Stimulated activated CD4-positive, alpha-beta T cell treated with anti-CD3 and anti-CD28 coated beads, Interleukin-15, amount 100 ng/mL, for 48 hours (primary cell): ENCODE data around the gene AP1M2.
"Not testable (repeated sequence)": the region's sequence is repeated elsewhere in the genome, so short reads cannot be mapped to it uniquely, and the experiment has no call there.

Source experiments
- DNase-seq, 2 donors: peaks; one replicate each; pipeline ENCODE4 v3.0.0-alpha.2; 2020; ENCODE audit warnings: low read depth in 2 of 2

AP1M2 gene

DNA sequence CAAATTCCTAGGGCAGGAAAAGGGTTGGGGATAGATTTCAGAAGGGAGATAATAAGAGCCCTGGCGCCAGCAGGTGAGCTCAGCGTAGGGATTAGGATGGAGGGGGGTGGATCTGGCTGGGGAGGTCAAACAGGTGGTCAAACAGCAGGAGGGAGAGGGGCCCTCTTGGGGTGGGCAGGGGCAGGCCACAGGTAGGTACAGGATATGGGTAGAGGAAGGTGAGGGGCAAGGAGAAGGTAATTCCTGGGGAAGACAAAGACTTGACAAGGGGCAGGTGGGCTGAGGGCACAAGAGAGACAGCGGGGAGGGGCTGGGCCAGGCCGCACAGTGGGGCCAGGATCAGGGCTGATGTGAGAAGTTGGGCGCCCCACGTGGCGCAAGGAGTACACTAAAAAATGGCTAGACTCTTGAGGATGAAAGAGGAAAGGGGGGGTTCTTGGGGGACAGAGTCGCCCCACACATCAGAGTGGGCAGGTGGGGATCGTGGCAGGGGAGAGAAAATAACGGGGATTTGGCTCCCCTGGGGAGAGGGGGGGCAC, 22.0 kb downstream of the AP1M2 start:
- DNase-seq = peak; percentile 37 to 45

DNA sequence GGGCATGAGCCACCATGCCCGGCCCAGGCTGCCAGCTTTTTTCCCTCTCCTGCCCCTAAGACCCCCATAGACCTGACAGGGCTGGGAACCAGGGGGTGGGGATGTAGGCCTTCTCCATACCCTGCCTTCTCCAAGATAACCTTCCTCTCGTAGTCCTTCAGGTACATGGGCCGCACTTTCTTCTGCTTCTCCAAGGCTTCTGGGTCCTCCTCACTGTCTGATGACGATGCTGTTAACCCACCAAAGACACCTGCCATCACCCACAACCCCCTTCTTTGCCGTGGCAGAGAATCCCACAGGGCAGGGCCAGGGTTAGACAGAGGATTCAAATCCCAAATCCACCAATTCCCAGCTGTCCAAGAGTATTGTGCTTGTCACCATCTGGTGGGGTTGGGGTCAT, 24.5 kb downstream of the AP1M2 start:
- no peak for DNase-seq

DNA sequence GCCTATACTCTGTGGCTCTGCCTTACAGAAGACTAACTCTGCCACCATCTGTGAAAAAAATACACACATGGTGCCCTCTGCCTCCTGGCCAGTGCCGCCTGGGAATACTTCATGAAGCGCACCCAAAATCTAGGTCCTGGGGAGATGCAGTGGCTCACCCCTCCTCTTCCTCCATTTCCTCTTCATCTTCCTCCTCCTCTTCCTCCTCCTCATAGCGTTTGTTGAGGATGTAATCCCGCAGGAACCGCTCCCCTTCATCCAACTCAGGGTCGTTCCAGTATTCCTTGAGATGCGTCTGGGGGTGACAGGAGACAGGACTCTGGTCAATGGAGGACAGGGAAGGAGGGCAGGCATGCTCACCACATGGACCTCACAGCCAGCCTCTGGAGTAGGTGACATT, 27.0 kb downstream of the AP1M2 start:
- no peak for DNase-seq

DNA sequence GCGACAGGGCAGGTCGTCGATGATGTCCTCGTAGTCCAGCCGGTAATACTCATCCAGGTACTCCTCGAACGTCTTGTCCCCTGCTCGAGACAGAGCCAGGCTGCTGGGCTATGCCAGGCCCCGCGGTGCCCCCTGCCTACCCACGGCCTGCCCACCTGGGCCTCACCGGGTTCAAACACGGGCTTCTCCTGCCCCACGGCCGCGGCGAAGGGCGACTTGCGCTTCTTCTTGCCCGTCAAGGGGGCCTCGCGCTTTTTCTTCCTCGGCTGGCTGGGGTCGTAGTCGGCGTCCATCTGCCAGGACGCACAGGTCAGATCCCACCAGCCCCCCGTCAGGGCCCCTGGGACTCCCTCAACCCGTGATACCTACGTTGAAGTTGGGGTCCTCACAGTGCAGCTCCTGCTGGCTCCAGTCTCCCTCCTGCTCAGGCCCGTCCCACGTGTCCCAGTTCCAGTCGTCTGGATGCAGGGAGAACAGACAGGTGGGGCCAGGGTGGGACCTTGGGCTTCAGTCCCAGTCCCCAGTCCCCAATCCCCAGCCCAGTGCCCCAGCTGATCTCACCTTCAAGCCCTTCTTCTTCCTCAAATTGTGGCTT, 29.4 kb downstream of the AP1M2 start:
- no peak for DNase-seq

DNA sequence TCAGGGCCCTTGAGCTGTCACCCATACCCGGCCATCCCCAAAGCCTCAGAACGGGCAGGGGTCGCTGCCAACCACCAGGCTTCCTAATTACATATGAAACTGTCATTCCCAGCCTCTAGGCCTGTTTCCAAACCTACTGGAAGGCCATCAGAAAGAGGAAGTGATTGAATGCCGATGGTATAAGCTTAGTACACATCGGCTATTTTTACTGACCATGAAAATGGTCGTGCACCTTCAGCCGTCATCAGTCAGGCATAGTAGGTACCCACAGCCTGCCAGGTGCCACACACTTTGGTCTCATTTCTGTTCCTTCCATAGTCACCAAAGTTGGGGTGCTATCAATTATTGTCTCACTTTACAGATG, 31.5 kb downstream of the AP1M2 start:
- no peak for DNase-seq

DNA sequence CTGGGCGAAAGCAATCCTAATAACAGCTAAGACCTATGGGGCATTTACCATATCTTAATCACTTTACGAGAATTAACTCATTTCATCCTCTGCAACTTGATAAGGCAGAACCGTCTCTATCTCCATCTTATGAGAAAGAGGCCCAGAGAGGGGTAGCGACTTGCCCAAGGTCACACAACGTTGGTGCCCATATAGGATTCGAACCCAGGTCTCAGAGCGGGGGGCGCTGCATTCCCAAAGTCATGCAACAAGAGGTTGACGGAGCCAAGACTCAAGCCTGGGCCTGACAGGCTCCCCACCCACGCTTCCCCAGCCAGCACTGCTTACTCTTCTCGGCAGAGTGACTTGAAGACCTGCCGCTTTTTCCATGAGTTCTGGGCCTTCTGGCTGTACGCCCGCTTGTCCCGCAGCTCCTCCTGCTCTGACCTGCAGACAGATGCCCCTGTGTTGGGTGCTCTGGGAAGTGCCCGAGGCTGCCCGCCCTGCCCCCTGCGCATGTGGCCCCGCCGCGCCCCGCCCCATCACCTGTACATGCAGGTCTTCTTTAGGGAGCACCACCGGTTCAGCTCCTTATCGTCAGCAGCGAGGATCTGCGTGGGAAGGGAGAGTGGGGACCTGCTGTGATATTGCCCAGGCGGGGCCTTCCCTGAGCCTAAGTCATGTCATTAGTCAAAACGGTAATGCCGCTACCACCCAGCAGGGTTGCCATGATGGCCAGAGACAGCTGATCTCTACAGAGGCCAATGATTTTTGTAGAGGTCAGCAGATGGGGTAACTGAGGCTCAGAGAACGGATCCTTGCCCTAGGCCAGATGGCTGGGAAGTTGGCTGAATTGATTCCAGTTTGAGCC, 32.1 kb downstream of the AP1M2 start:
- no peak for DNase-seq

DNA sequence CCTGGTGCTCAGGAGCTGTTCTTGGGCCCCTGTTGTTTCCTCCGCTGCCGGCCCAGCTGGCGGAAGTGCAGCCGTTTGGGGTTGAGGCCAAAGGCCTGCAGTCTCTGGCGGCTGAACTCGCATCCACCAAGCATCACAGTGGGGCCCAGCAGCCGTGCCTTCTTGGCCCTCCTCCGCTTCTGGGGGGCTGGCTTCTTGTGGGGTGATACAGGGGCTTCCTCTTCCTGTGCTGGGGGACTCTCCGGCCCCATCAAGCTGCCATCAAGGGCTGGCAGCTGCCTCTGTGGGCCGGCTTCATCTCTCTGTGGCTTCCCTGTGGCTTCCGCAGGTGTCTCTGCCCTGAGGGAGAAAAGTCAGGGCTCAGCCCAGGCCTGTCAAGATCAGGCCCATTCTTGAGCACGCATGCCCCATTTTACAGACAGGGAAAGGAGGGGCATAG, 33.1 kb downstream of the AP1M2 start:
- no peak for DNase-seq

DNA sequence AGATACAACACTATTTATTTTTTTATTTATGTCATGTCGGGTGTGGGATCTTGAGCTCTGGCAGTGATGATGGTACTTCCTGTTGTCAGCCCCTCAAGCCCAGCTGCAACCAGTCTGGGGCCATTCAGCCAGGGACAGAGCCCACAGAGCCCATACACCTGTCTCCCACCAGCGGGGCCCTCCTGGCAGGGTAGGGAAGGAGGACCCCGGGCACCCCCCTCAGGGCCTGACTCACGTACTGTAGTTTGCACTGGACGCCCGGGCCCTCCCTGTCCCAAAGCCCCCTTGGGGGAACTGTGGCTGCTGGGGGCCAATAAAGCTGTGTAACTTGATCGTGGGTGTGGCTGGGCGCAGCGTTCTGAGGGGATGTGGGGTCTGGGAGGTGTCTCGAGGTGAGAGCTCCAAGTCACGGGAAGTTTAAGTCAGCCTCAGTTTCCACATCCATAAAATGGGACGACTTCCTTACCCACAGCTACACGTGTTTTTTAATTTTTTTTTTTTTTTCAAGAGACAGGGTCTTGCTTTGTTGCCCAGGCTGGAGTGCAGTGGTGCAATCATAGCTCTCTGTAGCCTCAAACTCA, 33.9 kb downstream of the AP1M2 start:
- no peak for DNase-seq

DNA sequence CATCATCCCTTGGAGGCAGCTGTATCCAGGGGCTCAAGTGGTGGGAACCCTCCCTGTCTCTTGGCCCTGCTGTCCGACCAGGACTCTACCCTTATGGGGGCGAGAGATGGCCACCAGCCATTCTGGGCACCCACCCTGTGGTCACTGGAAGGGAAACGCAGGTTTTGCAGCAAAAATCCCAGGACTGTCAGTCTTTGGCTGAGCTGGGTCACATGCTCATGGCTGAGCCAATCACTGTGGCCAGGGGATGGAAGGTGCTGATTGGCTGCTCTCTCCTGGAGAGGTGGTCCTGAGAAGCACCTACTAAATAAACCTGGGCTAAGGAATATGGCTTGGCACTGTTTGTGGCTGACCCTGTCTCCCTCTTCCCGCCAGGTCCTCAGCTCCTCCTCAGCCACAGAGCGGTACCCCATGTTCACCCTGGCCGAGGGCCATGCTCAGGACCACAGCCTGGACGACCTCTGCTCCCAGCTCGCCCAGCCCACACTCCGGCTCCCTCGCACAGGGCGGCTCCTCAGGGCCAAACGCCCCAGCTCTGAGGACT, 34.5 kb downstream of the AP1M2 start:
- DNase-seq = no peak

DNA sequence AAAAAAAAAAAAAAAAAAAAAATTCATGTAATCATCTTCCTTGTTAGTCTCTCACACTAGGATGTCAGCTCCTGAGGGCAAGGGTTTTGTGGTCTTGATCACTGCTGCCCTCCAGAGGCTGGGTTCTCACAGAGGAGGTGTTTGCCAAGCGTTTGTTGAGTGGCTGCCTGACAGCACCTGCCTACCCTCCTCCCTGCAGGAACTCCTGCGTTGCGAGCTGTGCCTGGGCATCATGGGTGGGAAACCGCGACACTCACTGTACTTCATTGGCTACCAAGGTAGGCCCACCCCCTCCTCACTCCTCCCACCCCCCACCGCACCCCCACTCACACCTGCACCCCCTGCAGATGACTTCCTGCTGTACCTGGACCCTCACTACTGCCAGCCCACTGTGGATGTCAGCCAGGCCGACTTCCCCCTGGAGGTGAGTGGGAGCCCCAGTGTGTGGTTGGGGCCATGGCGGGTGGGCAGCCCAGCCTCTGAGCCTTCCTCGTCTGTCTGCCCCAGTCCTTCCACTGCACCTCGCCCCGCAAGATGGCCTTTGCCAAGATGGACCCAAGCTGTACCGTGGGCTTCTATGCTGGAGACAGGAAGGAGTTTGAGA, 35.3 kb downstream of the AP1M2 start:
- peak in 1 of 2 donors; percentile 46 for DNase-seq

DNA sequence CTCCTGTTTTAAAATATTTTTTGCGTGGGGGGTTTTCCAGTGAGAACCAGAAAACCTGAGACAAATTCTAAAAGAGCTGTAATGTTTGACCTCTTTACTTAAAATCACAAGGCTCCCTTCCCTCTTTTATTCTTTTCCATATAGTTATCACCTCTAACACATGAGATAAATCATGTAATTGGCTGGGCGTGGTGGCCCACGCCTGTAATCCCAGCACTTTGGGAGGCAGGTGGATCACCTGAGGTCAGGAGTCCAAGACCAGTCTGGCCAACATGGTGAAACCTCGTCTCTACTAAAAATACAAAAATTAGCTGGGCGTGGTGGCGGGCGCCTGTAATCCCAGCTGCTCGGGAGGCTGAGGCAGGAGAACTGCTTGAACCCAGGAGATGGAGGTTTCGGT, 36.1 kb downstream of the AP1M2 start:
- not testable (repeated sequence) for DNase-seq

DNA sequence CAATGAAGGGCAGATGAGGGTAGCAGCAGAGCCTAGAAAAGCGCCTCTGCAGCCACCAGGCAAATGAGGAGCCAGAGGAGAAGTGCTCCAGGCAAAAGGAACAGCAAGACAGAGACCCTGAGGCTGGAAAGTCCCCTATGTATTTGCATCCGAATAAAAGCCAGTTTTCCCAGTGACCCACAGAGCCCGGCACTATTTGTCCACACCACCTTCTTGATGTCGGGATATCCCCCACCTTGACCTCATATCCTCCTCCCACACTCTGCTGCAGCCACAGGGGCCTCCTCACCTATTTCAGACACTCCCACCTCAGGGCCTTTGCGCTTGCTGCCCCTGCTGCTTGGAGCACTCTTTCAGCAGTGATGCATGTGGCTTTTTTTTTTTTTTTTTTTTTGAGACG, 36.8 kb downstream of the AP1M2 start:
- no peak for DNase-seq

DNA sequence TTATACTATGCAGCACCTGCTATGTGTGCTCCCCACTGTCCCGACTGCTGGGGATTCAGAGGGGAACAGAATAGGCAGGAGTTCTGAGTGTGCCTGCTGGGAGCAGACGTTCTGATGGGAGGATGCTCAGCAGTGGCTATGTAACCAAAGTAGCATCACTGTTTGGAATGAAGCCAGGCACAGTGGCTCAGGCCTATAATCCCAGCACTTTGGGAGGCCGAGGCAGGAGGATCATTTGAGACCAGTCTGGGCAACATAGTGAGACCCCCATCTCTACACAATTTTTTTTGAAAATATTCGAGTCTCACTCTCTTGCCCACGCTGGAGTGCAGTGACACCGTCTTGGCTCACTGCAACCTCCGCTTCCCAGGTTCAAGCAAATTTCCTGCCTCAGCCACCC, 37.4 kb downstream of the AP1M2 start:
- DNase-seq = no peak

DNA sequence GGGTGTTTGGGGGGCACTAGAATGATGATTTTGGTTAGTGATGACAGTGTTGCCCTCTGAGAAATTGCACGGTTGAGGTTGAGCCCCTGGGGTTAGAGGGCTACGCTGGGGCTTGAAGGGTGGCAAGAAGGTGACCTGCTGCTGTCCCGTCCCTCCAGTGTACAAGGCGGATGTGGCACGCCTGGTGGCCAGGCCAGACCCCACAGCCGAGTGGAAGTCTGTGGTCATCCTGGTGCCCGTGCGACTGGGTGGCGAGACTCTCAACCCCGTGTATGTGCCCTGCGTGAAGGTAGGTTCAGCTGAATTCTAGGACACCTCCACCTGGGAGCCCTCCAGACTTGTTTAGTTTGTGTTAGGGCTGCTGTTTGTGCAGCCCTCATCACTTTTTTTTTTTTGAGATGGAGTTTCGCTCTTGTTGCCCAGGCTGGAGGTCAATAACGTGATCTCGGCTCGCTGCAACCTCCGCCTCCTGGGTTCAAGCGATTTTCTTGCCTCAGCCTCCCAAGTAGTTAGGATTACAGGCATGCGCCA, 38.3 kb downstream of the AP1M2 start:
- no peak for DNase-seq

DNA sequence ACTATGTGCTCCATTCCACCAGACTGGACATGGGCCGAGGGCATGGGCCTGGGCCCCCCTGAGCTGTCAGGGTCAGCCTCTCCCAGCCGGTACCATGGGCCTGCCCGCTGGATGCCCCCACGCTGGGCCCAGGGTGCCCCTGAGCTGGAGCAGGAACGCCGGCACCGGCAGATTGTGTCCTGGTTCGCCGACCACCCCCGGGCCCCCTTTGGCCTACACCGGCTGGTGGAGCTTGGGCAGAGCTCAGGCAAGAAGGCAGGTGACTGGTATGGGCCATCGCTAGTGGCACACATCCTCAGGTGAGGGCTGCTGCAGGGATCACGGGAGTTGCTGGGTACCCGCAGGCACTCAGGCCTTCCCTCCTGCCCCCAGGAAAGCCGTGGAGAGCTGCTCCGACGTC, 40.3 kb downstream of the AP1M2 start:
- no peak for DNase-seq

DNA sequence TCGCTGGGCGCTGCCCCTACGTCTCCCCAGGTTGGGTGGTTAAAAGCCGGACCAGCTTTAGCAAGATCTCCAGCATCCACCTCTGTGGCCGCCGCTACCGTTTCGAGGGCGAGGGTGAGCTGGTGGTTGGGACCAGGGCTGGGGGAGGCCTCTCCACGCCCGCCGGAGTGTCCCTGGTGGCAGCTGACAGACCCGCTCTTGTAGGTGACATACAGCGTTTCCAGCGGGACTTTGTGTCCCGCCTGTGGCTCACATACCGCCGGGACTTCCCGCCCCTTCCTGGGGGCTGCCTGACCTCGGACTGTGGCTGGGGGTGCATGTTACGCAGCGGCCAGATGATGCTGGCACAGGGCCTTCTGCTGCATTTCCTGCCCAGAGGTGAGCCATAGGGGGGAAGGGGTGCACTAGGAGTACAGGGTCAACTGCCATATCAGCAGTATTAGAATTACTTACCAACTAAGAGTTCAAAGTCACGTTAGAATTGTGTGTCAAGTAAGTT, 42.3 kb downstream of the AP1M2 start:
- DNase-seq = no peak

DNA sequence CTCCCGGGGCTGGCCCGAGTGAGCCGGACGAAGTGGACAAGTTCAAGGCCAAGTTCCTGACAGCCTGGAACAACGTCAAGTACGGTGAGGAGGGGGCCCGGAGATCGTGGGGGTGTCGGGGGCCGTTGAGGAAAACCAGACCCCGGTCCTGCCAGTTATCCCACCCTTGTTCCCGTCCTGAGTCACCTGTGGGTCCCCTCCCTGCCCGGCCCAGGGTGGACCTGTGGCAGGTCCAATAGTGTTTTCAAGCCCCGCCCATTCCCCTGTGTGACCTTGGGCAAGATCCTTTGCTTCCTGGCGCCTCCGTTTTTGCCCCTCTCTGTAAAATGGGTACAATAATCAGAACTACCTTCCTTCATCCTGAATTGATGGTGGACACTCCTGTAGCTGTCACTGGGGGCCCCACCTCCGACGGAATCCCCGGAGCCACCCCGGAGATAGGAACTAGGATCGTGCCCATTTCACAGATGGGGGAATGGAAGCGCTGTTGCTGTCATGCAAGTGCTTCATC, 42.8 kb downstream of the AP1M2 start:
- no peak for DNase-seq

DNA sequence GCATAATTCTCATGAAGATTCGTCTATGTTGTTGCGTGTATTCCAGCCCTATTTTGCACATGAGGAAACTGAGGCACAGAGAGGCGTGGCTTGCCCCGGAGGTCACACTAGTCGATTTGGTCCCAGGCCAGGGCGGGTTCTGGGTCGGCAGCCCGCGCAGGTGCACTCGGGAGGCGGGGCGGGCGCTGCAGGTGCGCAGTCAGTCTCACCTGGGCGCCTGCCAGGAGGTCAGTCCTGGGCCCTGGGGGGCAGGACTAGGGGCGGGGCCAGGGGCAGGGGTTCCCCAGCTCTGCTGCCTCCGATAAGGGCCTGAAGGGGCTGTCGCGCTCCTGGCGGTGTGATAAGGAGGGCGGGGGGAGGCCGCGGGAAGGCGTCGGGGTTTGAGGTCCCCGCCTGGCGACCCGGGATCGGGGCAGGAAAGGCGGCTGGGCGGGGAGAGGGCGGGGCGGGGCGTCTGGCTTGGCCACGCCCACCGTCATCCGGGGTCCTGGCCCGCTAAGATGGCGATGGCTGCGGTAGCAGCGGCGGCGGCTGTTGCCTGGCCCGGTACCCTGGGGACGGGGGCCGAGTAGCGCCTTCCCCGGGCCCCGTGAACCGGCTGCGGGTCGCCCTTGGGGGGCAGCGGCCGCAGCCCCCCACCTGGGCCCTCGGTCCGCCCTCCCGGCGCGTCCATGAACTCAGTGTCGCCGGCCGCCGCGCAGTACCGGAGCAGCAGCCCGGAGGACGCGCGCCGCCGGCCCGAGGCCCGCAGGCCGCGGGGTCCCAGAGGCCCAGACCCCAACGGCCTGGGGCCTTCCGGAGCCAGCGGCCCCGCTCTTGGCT, 43.5 kb downstream of the AP1M2 start, which contains the start of gene ATG4D:
ATG4D (plus strand) TSS at position 485 of the 822 bp plus-strand sequence; CDS start at position 672, 187 bp downstream.
- DNase-seq = peak; percentile 52 to 68

DNA sequence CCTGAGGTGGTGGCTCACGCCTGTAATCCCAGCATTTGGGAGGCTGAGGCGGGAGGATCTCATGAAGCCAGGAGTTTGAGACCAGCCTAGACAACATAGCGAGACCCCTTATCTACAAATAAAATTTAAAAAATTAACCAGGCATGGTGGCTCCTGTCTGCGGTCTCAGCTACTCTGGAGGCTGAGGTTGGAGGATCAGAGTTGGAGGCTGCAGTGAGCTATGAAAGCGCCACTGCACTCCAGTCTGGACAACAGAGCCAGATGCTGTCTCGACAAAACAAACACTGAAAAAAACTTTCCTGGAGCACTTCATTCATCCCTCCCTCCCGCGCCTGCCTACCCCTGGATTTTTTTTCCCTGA, 44.1 kb downstream of the AP1M2 start:
- no peak for DNase-seq

DNA sequence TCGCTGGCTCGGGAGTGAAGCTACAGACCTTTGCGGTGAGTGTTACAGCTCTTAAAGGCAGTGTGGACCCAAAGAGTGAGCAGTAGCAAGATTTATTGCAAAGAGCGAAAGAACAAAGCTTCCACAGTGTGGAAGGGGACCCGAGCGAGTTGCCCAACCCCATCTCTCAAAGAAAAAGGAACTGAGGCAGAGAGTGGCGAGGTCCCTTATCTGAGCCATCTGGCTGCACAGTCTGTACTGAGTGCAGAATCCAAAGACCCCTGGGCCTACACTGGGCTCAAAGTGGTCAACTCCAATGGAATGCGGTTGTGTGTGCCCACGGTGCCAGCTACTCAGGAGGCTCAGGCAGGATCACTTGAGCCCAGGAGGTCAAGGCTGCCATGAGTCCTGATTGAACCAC, 48.1 kb downstream of the AP1M2 start:
- DNase-seq = not testable (repeated sequence)
